Ectodermal cell (in vitro differentiated cells): ENCODE results near the gene CD226.

Experiments used
- H3K27ac ChIP-seq: 2 replicates; pipeline ENCODE4 v1.7.0; 2013; ENCODE audit warnings: mild to moderate bottlenecking, low read depth, low read length; ENCODE audit not compliant: insufficient read depth, poor library complexity, severe bottlenecking
- H3K27me3 ChIP-seq: 2 replicates; pipeline ENCODE4 v1.7.0; 2013; ENCODE audit warnings: mild to moderate bottlenecking, low read length; ENCODE audit not compliant: insufficient read depth, control insufficient read depth, poor library complexity, severe bottlenecking
- H3K36me3 ChIP-seq: one replicate; pipeline ENCODE4 v1.7.0; 2013; ENCODE audit warnings: low read length; ENCODE audit not compliant: control insufficient read depth, insufficient read depth
- H3K4me1 ChIP-seq: one replicate; pipeline ENCODE4 v1.7.0; 2013; ENCODE audit warnings: low read length; ENCODE audit not compliant: control insufficient read depth, insufficient read depth
- H3K4me3 ChIP-seq: 2 replicates; pipeline ENCODE4 v1.7.0; 2013; ENCODE audit warnings: low read depth, low read length, control low read depth; ENCODE audit not compliant: insufficient read depth
- H3K9me3 ChIP-seq: 2 replicates; pipeline ENCODE4 v1.7.0; 2013; ENCODE audit warnings: mild to moderate bottlenecking, low read length, moderate library complexity; ENCODE audit not compliant: control insufficient read depth
- WGBS, 2 experiments: methylation state at CpG; one replicate each; pipeline ENCODE4 v1.1.7; 2013; ENCODE audit warnings: missing lambda C conversion rate in 2 of 2; 5-methylcytosine and 5-hydroxymethylcytosine counted together

CD226 gene

GRCh38 chr18:69957747-69958146 lies 10.1 kb upstream of the CD226 start:
- no peak overlapping the region for H3K27ac ChIP-seq
- H3K36me3 ChIP-seq = no peaks in the 10 kb centered on the region
- no peaks in the 10 kb centered on the region for H3K27me3 ChIP-seq
- H3K4me1 ChIP-seq = no peaks in the 10 kb centered on the region
- H3K4me3 ChIP-seq = no peak overlapping the region
- 90 to 91% methylated on average over 3 of the region's 3 CpGs for WGBS, 2 experiments
- H3K9me3 ChIP-seq = no peaks in the 10 kb centered on the region

- H3K4me1 ChIP-seq = no peaks in the 10 kb centered on the region
- H3K36me3 ChIP-seq = no peaks in the 10 kb centered on the region
- H3K4me3 ChIP-seq = no peak overlapping the region
- 79 to 83% methylated on average over 20 of the region's 20 CpGs for WGBS, 2 experiments
- H3K9me3 ChIP-seq = no peaks in the 10 kb centered on the region
- H3K27me3 ChIP-seq = no peaks in the 10 kb centered on the region
- no peak overlapping the region for H3K27ac ChIP-seq
These were observed 9.3 kb upstream of the CD226 start for GRCh38 chr18:69956665-69957620.

GRCh38 chr18:69956057-69956456 lies 8.4 kb upstream of the CD226 start:
- WGBS, 2 experiments = 90 to 97% methylated on average over 5 of the region's 5 CpGs
- Histone ChIP-seq H3K4me3 (no peak overlapping the region), H3K4me1 (no peaks in the 10 kb centered on the region), H3K9me3 (no peaks in the 10 kb centered on the region), H3K36me3 (no peaks in the 10 kb centered on the region), H3K27me3 (no peaks in the 10 kb centered on the region), H3K27ac (no peak overlapping the region)

- H3K4me3 ChIP-seq = no peak overlapping the region
- no peaks in the 10 kb centered on the region for H3K9me3 ChIP-seq
- no peaks in the 10 kb centered on the region for H3K4me1 ChIP-seq
- no peak overlapping the region for H3K27ac ChIP-seq
- 89 to 92% methylated on average over 5 of the region's 5 CpGs for WGBS, 2 experiments
- H3K27me3 ChIP-seq = no peaks in the 10 kb centered on the region
- H3K36me3 ChIP-seq = no peaks in the 10 kb centered on the region
These were observed 7.2 kb upstream of the CD226 start for GRCh38 chr18:69954719-69955480.

GRCh38 chr18:69953191-69953590 lies 5.5 kb upstream of the CD226 start:
- H3K9me3 ChIP-seq = no peaks in the 10 kb centered on the region
- no peak overlapping the region for H3K4me3 ChIP-seq
- H3K27ac ChIP-seq = no peak overlapping the region
- 94% methylated on average over 2 of the region's 2 CpGs; no CpG with 5 or more reads in 1 of the 2 experiments for WGBS, 2 experiments
- no peaks in the 10 kb centered on the region for H3K4me1 ChIP-seq
- no peaks in the 10 kb centered on the region for H3K27me3 ChIP-seq
- no peaks in the 10 kb centered on the region for H3K36me3 ChIP-seq

GRCh38 chr18:69951182-69951581 lies 3.5 kb upstream of the CD226 start:
- 87 to 90% methylated on average over 1 of the region's 1 CpG for WGBS, 2 experiments
- no peak overlapping the region for H3K4me3 ChIP-seq
- H3K36me3 ChIP-seq = no peaks in the 10 kb centered on the region
- H3K4me1 ChIP-seq = no peaks in the 10 kb centered on the region
- H3K27ac ChIP-seq = no peak overlapping the region
- no peaks in the 10 kb centered on the region for H3K27me3 ChIP-seq
- H3K9me3 ChIP-seq = no peaks in the 10 kb centered on the region

- Histone ChIP-seq H3K4me3 (no peak overlapping the region), H3K36me3 (no peaks in the 10 kb centered on the region), H3K27ac (no peak overlapping the region), H3K4me1 (no peaks in the 10 kb centered on the region), H3K27me3 (no peaks in the 10 kb centered on the region), H3K9me3 (no peaks in the 10 kb centered on the region)
- 89 to 93% methylated on average over 4 of the region's 4 CpGs for WGBS, 2 experiments
These were observed 1.9 kb upstream of the CD226 start for GRCh38 chr18:69949538-69949936.

- no peaks in the 10 kb centered on the region for H3K27me3 ChIP-seq
- no peaks in the 10 kb centered on the region for H3K36me3 ChIP-seq
- H3K4me1 ChIP-seq = no peaks in the 10 kb centered on the region
- no peak overlapping the region for H3K27ac ChIP-seq
- no peak overlapping the region for H3K4me3 ChIP-seq
- H3K9me3 ChIP-seq = no peaks in the 10 kb centered on the region
- 92% methylated on average over 15 of the region's 15 CpGs for whole genome bisulfite sequencing, 2 experiments
These were observed 1.4 kb upstream of the CD226 start for GRCh38 chr18:69948919-69949537.

GRCh38 chr18:69948256-69948655 lies 583 bp upstream of the CD226 start:
- no peaks in the 10 kb centered on the region for H3K36me3 ChIP-seq
- H3K27me3 ChIP-seq = no peaks in the 10 kb centered on the region
- no peak overlapping the region for H3K4me3 ChIP-seq
- no peak overlapping the region for H3K27ac ChIP-seq
- 95 to 96% methylated on average over 2 of the region's 2 CpGs for WGBS, 2 experiments
- no peaks in the 10 kb centered on the region for H3K4me1 ChIP-seq
- H3K9me3 ChIP-seq = no peaks in the 10 kb centered on the region

GRCh38 chr18:69946608-69947155 lies 991 bp downstream of the CD226 start:
- Histone ChIP-seq H3K27ac (no peak overlapping the region), H3K36me3 (no peaks in the 10 kb centered on the region), H3K4me1 (no peaks in the 10 kb centered on the region), H3K27me3 (no peaks in the 10 kb centered on the region), H3K9me3 (no peaks in the 10 kb centered on the region), H3K4me3 (no peak overlapping the region)
- WGBS, 2 experiments = 92 to 94% methylated on average over 5 of the region's 5 CpGs
